ENCODE results near the gene SPINT2. TPM values are rescaled to one million over a fixed set of nuclear protein-coding genes. Genes with fewer than 3 reads are reported as not detected.

The SPINT2 gene
- total RNA-seq: 7.2 and 41.9 TPM in 2 replicates

GRCh38 chr19:38264486-38265212 lies at the start of gene SPINT2:
SPINT2 (plus strand) TSS chr19:38264573; CDS start chr19:38264893, 320 bp downstream.

GRCh38 chr19:38224014-38224862 lies 40.1 kb upstream of the SPINT2 start, which contains the start of gene DPF1:
DPF1 (minus strand) TSS chr19:38224222; CDS start chr19:38224142, 80 bp downstream.

GRCh38 chr19:38303517-38304351 lies 39.4 kb downstream of the SPINT2 start, which contains the start of gene C19orf33:
C19orf33 (plus strand) TSS chr19:38304251; CDS start chr19:38304262, 11 bp downstream.

GRCh38 chr19:38315657-38316476 lies 51.5 kb downstream of the SPINT2 start, which contains the start of gene YIF1B:
YIF1B (minus strand) TSS chr19:38315947; CDS start chr19:38315917, 30 bp downstream.

GRCh38 chr19:38319421-38320258 lies 55.3 kb downstream of the SPINT2 start, which contains the start of gene KCNK6:
KCNK6 (plus strand) TSS chr19:38319845; CDS start chr19:38319951, 106 bp downstream.

Other genes starting within 250 kb of the SPINT2 start
- gene DPF1, start 40.4 kb upstream of the SPINT2 start, total RNA-seq: 3.9 and 4.1 TPM in 2 replicates
- gene PPP1R14A, start 8.2 kb upstream of the SPINT2 start, total RNA-seq: 18.2 and 40.1 TPM in 2 replicates
- 8.4 and 27.9 TPM in 2 replicates for gene C19orf33, start 39.7 kb downstream of the SPINT2 start, total RNA-seq
- gene YIF1B, start 51.4 kb downstream of the SPINT2 start, total RNA-seq: 64.0 and 128 TPM in 2 replicates
- 1.5 and 2.8 TPM in 2 replicates for gene KCNK6, start 55.3 kb downstream of the SPINT2 start, total RNA-seq
- gene CATSPERG, start 71.3 kb downstream of the SPINT2 start, total RNA-seq: not detected in 2 replicates
- gene PSMD8, start 110.0 kb downstream of the SPINT2 start, total RNA-seq: 231 and 448 TPM in 2 replicates
- gene GGN, start 123.5 kb downstream of the SPINT2 start, total RNA-seq: 0.72 and 1.4 TPM in 2 replicates
- gene SPRED3, start 124.1 kb downstream of the SPINT2 start, total RNA-seq: 2.6 and 2.9 TPM in 2 replicates
- 10.0 and 17.1 TPM in 2 replicates for gene FAM98C, start 138.5 kb downstream of the SPINT2 start, total RNA-seq
- gene RASGRP4, start 161.6 kb downstream of the SPINT2 start, total RNA-seq: not detected in 2 replicates
- under 0.01 and 0.48 TPM in 2 replicates for gene RYR1, start 169.1 kb downstream of the SPINT2 start, total RNA-seq